GM21528 (cell line): ENCODE results near the gene SLC13A5.
"Not testable (repeated sequence)": the region's sequence is repeated elsewhere in the genome, so short reads cannot be mapped to it uniquely, and the experiment has no call there.

ENCODE experiments used
- ATAC-seq: cut with Tn5 transposase; IDR thresholded peaks from one replicate; pipeline ENCODE4 v1.9.1; 2021; ENCODE audit warnings: mild to moderate bottlenecking, moderate library complexity; ENCODE audit not compliant: unreplicated experiment, low FRiP score

SLC13A5 gene

GRCh38 chr17:6713130-6713917 lies at the start of gene SLC13A5:
Gene SLC13A5, minus strand, starts transcription at chr17:6713369. Its CDS starts 36 bp downstream, at chr17:6713333.
- no peak for ATAC-seq

- no peak for ATAC-seq
These were observed 48.6 kb upstream of the SLC13A5 start for GRCh38 chr17:6761779-6762178.

DNA sequence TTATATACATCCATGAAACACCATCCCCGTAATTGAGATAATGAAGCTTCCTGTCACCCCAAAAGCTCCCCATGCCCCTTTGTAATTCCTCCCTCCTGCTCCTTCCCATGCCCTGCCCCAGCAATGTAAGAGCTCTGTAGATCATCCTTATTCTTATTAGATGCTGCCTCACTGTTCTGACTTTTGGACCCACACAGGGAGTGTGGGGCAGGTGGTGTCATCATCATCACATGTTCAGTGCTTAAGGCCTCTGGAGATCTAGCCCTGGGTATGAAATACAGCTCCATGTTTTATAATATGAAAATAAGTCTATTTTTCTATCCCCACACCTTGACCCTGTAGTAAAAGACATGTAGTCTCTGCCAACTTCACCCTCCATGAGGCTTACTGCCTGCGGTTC lies 44.6 kb upstream of the SLC13A5 start:
- ATAC-seq: no peak

DNA sequence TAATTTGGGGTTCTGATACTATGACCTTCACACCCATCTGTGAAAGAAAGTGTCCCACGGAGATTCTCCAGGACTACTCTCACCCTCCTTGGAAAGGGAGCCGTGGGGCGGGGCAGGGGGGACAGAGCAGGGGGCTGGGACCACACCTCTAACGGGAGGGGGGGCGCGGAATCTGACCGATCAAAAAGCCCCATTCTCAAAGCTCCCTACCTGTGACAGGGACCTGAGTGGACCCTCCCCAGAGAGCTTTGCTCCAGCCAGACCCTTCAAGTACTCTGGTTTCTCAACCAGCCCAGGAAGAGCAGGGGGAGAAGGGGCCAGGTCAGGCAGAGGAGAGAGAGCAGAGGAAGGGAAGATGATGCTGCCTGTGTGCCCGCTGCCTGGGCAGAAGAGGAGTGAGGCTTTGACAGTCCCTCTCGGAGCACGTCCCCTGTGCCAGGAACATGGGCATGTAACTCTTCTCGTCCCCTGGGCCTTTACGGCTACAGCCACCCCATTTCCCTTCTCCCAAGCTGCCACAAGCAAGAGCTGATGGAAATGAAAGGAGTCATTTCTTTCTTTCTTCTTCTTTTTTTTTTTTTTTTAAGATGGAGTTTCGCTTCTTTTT lies 43.4 kb upstream of the SLC13A5 start:
- no peak for ATAC-seq

DNA sequence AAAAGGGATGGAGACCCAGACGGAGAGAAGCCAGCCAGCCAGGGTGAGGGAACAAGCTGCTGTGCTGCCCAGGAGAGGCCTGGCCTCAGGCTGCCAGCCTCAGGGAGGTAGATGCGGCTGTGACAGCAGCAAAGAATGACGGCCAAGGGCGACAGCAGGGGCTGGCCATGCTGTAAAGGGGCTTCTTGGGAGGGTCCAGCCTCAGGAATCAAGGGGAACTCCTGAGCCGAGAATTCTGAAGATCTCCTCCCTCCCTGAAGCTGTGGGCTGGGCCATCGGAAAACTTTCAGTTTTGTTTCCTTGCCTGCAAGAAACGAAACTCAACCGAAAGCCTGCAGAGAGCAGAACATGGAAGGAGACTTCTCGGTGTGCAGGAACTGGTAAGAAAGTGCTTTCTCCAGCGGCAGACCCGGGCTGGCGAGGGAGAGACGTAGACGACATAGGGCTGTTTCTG lies 42.6 kb upstream of the SLC13A5 start, which contains the start of gene XAF1:
XAF1 (plus strand) TSS at position 316 of the 454 bp plus-strand sequence; CDS start at position 349, 33 bp downstream.
- ATAC-seq: no peak

DNA sequence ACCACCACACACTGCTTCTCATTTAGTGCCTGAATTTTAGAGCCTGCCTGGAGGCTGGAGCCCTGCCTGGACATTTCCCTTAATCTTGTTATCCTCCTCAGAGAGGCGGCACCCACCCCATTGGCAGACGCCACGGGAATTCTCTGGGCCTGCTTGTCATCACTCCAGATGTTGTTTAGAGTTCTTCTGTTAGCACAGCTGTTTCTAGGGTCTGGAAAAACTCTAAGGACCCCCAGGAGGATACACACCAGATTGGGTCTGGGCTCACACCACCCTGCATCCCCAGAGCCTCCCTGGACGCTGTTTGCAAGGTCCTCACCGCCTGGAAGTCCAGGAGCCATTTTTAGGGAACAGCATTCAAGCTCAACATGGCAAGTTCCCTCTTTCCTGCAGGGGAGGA lies 42.1 kb upstream of the SLC13A5 start:
- ATAC-seq: no peak

- ATAC-seq: no peak
These were observed 40.4 kb upstream of the SLC13A5 start for GRCh38 chr17:6753546-6753945.

DNA sequence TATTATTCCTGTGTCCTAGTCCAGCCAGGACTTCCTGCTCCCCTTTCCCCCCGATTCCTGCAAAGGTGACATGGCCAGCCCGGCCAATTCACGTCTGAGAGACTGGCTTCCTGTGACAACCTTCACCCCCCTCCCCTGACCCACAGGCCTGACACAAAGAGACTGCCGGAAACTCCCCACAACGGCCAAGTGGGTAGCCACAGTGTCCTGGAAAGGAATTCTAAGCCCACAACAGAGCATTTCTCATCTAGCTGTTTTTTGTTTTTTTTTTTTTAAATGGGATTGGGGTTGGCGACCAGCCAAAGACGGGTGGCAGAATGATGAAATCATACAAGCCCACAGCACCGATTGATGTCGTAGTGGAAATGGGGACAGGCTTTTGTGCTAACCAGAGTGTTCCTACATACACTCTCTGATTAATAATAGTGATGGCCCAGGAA lies 39.9 kb upstream of the SLC13A5 start:
- no peak for ATAC-seq

GRCh38 chr17:6752068-6752909 lies 39.1 kb upstream of the SLC13A5 start:
- ATAC-seq: no peak

- no peak for ATAC-seq
These were observed 36.4 kb upstream of the SLC13A5 start for GRCh38 chr17:6749519-6749918.

DNA sequence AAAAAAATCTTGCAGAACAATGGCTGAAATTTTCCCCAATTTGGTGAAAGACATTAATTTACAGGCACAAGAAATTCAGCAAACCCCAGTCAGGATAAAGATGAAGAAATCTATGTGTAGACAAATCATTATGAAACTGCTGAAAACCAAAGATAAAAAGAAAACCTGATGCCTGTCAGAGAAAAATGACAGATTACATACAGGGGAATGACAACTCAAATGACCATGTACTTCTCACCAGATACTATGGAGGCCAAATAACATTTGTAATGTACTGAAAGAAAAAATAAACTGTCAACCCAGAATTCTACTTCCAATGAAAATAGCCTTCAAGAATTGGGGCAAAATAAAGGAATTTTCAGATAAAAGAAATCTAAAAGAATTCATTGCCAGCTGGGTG lies 35.4 kb upstream of the SLC13A5 start:
- ATAC-seq: no peak

GRCh38 chr17:6746665-6747064 lies 33.5 kb upstream of the SLC13A5 start:
- ATAC-seq: not testable (repeated sequence)

DNA sequence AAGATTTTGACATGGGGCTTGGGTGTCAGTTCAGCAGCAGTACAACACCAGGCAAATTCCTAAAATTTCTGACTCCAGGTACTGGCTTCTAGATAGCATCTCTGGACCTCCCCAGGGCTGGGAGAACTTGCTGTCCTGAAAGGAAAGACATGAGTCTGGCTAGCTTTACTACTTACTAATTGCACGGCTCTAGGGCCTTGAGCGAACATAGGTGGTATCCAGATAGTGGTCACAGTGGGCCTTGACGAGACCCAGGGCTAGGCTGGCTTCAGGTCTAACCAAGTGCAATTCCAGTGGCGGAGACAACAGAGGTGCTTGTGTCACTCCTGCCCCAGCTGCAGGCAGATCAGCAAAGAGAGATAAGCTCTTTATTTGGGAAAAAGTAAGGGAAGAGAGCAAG lies 16.4 kb upstream of the SLC13A5 start:
- no peak for ATAC-seq

DNA sequence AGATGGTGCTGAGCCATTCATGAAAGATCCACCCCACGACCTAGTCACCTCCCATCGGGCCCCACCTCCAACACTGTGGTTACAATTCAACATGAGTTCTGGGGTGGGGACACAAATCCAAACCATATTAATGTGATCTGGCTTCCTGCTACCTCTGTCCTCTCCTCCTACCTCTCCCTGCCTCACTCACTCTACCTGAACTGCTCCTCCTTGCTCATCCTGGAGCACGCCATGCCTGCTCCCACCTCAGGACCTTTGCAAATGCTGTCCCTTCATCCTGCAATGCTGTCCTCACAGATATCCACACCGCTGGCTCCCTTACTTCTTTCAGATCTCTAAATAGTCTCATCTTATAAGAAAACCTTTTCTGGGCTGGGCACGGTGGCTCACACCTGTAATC lies 10.8 kb upstream of the SLC13A5 start:
- no peak for ATAC-seq

DNA sequence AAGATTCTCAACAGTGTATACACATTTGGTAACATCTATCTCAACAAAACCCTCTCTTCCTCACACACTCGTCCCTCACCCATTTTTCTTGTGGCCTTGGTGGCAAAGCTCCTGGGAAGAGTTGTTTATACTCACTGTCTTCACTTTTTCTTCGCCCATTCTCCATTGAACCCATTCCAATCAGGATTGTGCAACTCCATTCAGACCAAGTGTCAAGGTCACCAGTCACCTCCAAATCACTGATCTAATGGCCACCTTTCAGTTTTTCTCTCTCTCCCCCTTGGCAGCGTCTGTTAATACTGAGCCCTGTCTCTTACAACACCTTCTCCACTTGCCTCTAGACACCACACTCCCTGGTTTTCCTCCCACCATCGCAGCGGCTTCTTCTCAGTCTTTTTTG lies 8.6 kb upstream of the SLC13A5 start:
- no peak for ATAC-seq

GRCh38 chr17:6716736-6717135 lies 3.6 kb upstream of the SLC13A5 start:
- ATAC-seq: no peak

GRCh38 chr17:6714315-6714874 lies 1.2 kb upstream of the SLC13A5 start:
- ATAC-seq: no peak

DNA sequence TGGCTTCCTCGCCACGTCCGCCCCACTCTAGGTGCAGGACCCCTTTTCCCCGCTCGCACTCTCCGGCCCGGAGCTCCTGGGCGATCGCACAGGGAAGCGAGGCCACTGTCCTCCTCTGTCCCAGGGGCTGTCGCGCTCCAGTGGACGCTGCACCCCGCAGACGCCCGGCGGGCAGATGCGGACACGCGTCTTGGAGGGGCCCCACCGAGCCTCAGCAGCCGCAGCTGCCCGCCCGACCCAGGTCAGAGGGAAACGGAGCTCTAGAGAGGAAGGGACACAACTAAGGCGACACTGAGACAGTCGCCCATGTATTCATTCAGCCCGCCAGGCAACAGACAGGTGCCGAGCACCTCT lies 726 bp upstream of the SLC13A5 start:
- ATAC-seq: no peak

GRCh38 chr17:6712854-6713129 lies 377 bp downstream of the SLC13A5 start:
- no peak for ATAC-seq

DNA sequence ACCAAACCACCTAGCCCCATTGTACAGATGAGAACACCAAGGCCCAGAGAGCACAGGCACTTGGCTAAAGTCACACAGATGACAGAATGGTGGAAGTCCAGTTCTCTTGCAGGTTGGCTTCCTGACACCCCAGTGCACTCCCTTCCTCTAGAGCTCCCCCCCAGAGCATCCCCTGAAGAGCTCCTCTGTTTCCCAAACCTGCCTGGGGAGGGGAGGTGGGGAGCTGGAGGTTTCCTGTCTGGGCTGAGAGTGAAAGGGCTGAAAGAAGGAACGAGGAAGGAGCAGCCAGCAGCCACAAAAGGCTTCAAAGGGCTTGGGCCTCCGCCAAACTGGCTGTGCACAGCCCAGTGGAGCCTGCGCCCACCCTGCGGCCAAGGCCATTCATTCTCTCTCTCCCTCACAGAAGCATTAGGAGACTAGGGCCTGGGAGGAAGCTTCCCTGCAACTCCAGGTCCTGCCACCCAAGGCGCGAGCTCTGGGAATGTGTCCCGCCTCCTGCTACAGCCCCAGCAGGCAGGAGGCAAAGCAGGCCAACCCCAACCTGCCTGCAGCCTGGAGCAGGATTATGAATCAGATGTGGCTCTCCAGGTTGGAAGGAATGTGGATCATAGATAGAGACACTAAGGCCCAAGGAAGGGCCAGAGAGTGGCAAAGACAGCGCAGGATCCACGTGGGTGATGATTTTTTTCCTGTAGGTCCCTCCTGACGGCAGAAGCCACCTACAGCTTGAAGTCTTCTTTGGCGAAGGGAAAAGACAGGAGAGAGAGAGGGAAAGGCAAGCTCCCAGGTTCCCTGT lies 913 bp downstream of the SLC13A5 start:
- ATAC-seq: no peak
